HCT116 (cell line): ENCODE data around the gene HSPG2. TPM values are rescaled to one million over a fixed set of nuclear protein-coding genes. Genes with fewer than 3 reads are reported as not detected.

ENCODE experiments used
- ATAC-seq: fragments of 200-7000 bp; cut with Tn5 transposase; 2 replicates; pipeline ENCODE4 v1.9.1; 2020; ENCODE audit warnings: mild to moderate bottlenecking, moderate library complexity
- BruUV-seq: library from RNA; stranded (reverse); fragments of 400-500 nt; replicated peaks from 2 replicates; lab custom pipeline; 2021; lab: Mats Ljungman, UMichigan
- CTCF ChIA-PET: fragments of 300-600 bp; sonication (Branson Sonifier 250); formaldehyde crosslinking; loops from one replicate; lab custom pipeline; 2021; ENCODE audit warnings: antibody characterized with exemption; lab: Charles Lee
- POLR2A ChIA-PET: fragments of 300-600, 350-600 bp; sonication (Branson Sonifier 250); formaldehyde crosslinking; loops from one replicate; lab custom pipeline; 2021; ENCODE audit warnings: antibody characterized with exemption; lab: Charles Lee
- RAD21 ChIA-PET, 2 experiments: fragments of 300-600 bp; sonication (Branson Sonifier 250); formaldehyde crosslinking; loops; one replicate each; lab custom pipeline; 2023; ENCODE audit warnings: low total read pairs in 2 of 2; ENCODE audit not compliant: uncharacterized antibody in 2 of 2, unreplicated experiment in 2 of 2, low non-redundant PET in 1 of 2; lab: Charles Lee
- DNase-seq: peaks from one replicate; pipeline ENCODE4 v3.0.0-alpha.2; 2010; ENCODE audit warnings: low read depth, low spot score
- H2AFZ ChIP-seq: fragments of 200-600 bp; shearing (Covaris generic), sonication (generic); 2 replicates; pipeline ENCODE4 v1.6.1; 2017; ENCODE audit warnings: low read depth, mixed run types, mixed read lengths, antibody characterized with exemption, low read length; ENCODE audit not compliant: poor library complexity, severe bottlenecking
- H3K27ac ChIP-seq: 2 replicates; pipeline ENCODE4 v1.5.1; 2012; ENCODE audit warnings: low read depth, low read length
- H3K27me3 ChIP-seq: fragments of 200-600 bp; sonication (generic); 2 replicates; pipeline ENCODE4 v1.6.1; 2016; ENCODE audit warnings: mixed run types, low read length, mixed read lengths; ENCODE audit not compliant: insufficient read depth
- H3K36me3 ChIP-seq, 2 experiments: fragments of 200-500 bp in 1 of 2; fragments of 200-600 bp in 1 of 2; sonication (Bioruptor generic) in 1 of 2; sonication (generic) in 1 of 2; 2 replicates each; pipeline versions ENCODE4 v1.5.1 to v1.6.1; 2014 to 2016; ENCODE audit warnings: low read length in 2 of 2, inconsistent platforms in 1 of 2, mixed read lengths in 1 of 2, mixed run types in 1 of 2; ENCODE audit not compliant: insufficient read depth in 2 of 2, control insufficient read depth in 1 of 2
- H3K4me1 ChIP-seq, 2 experiments: fragments of 200-600 bp in 1 of 2; sonication (generic) in 1 of 2; 2 replicates each; pipeline versions ENCODE4 v1.5.1 to v1.6.1; 2012 to 2017; ENCODE audit warnings: low read length in 2 of 2, inconsistent platforms in 1 of 2, mild to moderate bottlenecking in 1 of 2, mixed read lengths in 1 of 2, mixed run types in 1 of 2, moderate library complexity in 1 of 2; ENCODE audit not compliant: insufficient read depth in 2 of 2, control insufficient read depth in 1 of 2
- H3K4me2 ChIP-seq: fragments of 200-600 bp; sonication (generic); 2 replicates; pipeline ENCODE4 v1.6.1; 2017; ENCODE audit warnings: mixed run types, low read length, mixed read lengths
- H3K4me3 ChIP-seq, 2 experiments: fragments of 200-600 bp in 1 of 2; sonication (generic) in 1 of 2; replicated peaks in 1 of 2; 2 replicates each; pipeline ENCODE4 v1.5.1; 2011 to 2016; ENCODE audit warnings: low read length in 2 of 2, control low read depth in 1 of 2, low read depth in 1 of 2, mild to moderate bottlenecking in 1 of 2, mixed read lengths in 1 of 2, mixed run types in 1 of 2
- H3K79me2 ChIP-seq: fragments of 200-600 bp; sonication (generic); 2 replicates; pipeline ENCODE4 v1.6.1; 2017; ENCODE audit warnings: mild to moderate bottlenecking, mixed run types, low read length, moderate library complexity, mixed read lengths; ENCODE audit not compliant: insufficient read depth
- H3K9ac ChIP-seq: fragments of 200-600 bp; sonication (generic); 2 replicates; pipeline ENCODE4 v1.6.1; 2016; ENCODE audit warnings: low read length, mixed read lengths
- H3K9me2 ChIP-seq: fragments of 200-600 bp; sonication (generic), shearing (Covaris generic); 2 replicates; pipeline ENCODE4 v1.6.1; 2017; ENCODE audit warnings: mixed run types, mild to moderate bottlenecking, moderate library complexity; ENCODE audit not compliant: insufficient read depth
- H3K9me3 ChIP-seq, 2 experiments: fragments of 200-500 bp in 1 of 2; fragments of 200-600 bp in 1 of 2; sonication (Bioruptor generic) in 1 of 2; sonication (generic) in 1 of 2; 2 replicates each; pipeline ENCODE4 v1.6.1; 2014 to 2017; ENCODE audit warnings: low read length in 2 of 2, mixed read lengths in 2 of 2, inconsistent platforms in 1 of 2, low read depth in 1 of 2, mild to moderate bottlenecking in 1 of 2, mixed run types in 1 of 2, moderate library complexity in 1 of 2; ENCODE audit not compliant: control insufficient read depth in 1 of 2, insufficient read depth in 1 of 2
- H4K20me1 ChIP-seq: fragments of 200-600 bp; sonication (generic), shearing (Covaris generic); 2 replicates; pipeline ENCODE4 v1.6.1; 2017; ENCODE audit warnings: mixed run types, mild to moderate bottlenecking, moderate library complexity; ENCODE audit not compliant: insufficient read depth
- ATF3 ChIP-seq: IDR thresholded peaks from 2 replicates; pipeline ENCODE4 v1.6.1; 2012
- CBX3 ChIP-seq: IDR thresholded peaks from 2 replicates; pipeline ENCODE4 v1.6.1; 2012; ENCODE audit warnings: low read depth
- CTCF ChIP-seq, 3 experiments: fragments of 200-600 bp in 1 of 3; sonication (generic) in 1 of 3; IDR thresholded peaks in 2 of 3; conservative IDR thresholded peaks in 1 of 3; 2 replicates each; pipeline ENCODE4 v1.5.1; 2012 to 2017; ENCODE audit warnings: low read depth in 2 of 3, low read length in 2 of 3, antibody characterized with exemption in 1 of 3, borderline replicate concordance in 1 of 3, control low read depth in 1 of 3, mild to moderate bottlenecking in 1 of 3, mixed read lengths in 1 of 3, mixed run types in 1 of 3, moderate library complexity in 1 of 3; ENCODE audit not compliant: insufficient read depth in 1 of 3
- EGR1 ChIP-seq: IDR thresholded peaks from 2 replicates; pipeline ENCODE4 v1.6.1; 2012; ENCODE audit warnings: low read depth
- EZH2 ChIP-seq: fragments of 200-600 bp; sonication (generic); IDR thresholded peaks from 2 replicates; pipeline ENCODE4 v1.6.1; 2017; ENCODE audit warnings: antibody characterized with exemption, mixed run types
- EZH2phosphoT487 ChIP-seq: fragments of 200-600 bp; IDR thresholded peaks from 2 replicates; pipeline ENCODE4 v1.6.1; 2018; ENCODE audit warnings: antibody characterized with exemption, borderline replicate concordance
- FOSL1 ChIP-seq: IDR thresholded peaks from 2 replicates; pipeline ENCODE4 v1.6.1; 2012; ENCODE audit warnings: low read depth
- JUND ChIP-seq: IDR thresholded peaks from 2 replicates; pipeline ENCODE4 v1.6.1; 2012
- POLR2A ChIP-seq: IDR thresholded peaks from 2 replicates; pipeline ENCODE4 v1.7.0; 2011; ENCODE audit warnings: borderline replicate concordance; ENCODE audit not compliant: insufficient read depth, insufficient read length; ENCODE audit errors: extremely low read depth
- RAD21 ChIP-seq: IDR thresholded peaks from 2 replicates; pipeline ENCODE4 v1.6.1; 2012; ENCODE audit warnings: low read depth, mild to moderate bottlenecking
- REST ChIP-seq: IDR thresholded peaks from 2 replicates; pipeline ENCODE4 v1.6.1; 2012; ENCODE audit warnings: low read depth
- SP1 ChIP-seq: IDR thresholded peaks from 2 replicates; pipeline ENCODE4 v1.6.1; 2012; ENCODE audit warnings: low read depth
- SRF ChIP-seq: IDR thresholded peaks from 2 replicates; pipeline ENCODE4 v1.6.1; 2012; ENCODE audit warnings: low read depth
- TCF7L2 ChIP-seq: IDR thresholded peaks from 2 replicates; pipeline ENCODE4 v1.7.0; 2011; ENCODE audit warnings: borderline replicate concordance, inconsistent platforms; ENCODE audit not compliant: insufficient read depth, insufficient read length; ENCODE audit errors: extremely low read depth
- YY1 ChIP-seq: IDR thresholded peaks from 2 replicates; pipeline ENCODE4 v1.6.1; 2011; ENCODE audit warnings: low read length, low read depth, moderate library complexity, mild to moderate bottlenecking; ENCODE audit not compliant: insufficient replicate concordance; ENCODE audit errors: extremely low read depth
- ZBTB33 ChIP-seq: IDR thresholded peaks from 2 replicates; pipeline ENCODE4 v1.6.1; 2011; ENCODE audit warnings: mild to moderate bottlenecking, low read length, moderate library complexity; ENCODE audit not compliant: insufficient replicate concordance; ENCODE audit errors: extremely low read depth
- ZFX ChIP-seq: fragments of 450-650 bp; IDR thresholded peaks from 2 replicates; pipeline ENCODE4 v1.6.1; 2017
- ZNF274 ChIP-seq: fragments of 200-500 bp; sonication (Bioruptor generic); IDR thresholded peaks from 2 replicates; pipeline ENCODE4 v1.6.1; 2014; ENCODE audit warnings: mild to moderate bottlenecking, low read depth, low read length, inconsistent platforms
- intact Hi-C: fragments of 100-400 bp; cut with micrococcal nuclease; formaldehyde crosslinking; loops from 2 replicates; pipeline ENCODE4 v1.10.0; 2022
- total RNA-seq: library from RNA; stranded (reverse); gene quantifications from one replicate; pipeline ENCODE4 v1.2.1, GENCODE V29; 2021; ENCODE audit not compliant: unreplicated experiment

Gene HSPG2
- total RNA-seq, 1 experiment from 2014 or later, result 55.7 TPM

GRCh38 chr1:21940492-21940891 is 3.4 kb upstream of the HSPG2 start:
- CTCF ChIA-PET, result interaction anchor here (0.8 to 1.8 kb wide), 4 partner anchors 15 to 285 kb away, joined by 3 to 6 read pairs (median 4); no protein-coding TSS in a partner anchor
- no peak overlapping the region; the same call in 1 of the 2 replicates for H3K27ac ChIP-seq
- H3K9me3 ChIP-seq, result no peaks in the 10 kb centered on the region
- RAD21 ChIA-PET, result interaction anchor here in 1 of 2 experiments (0.9 kb wide), 1 partner anchor 9 kb away, joined by 7 read pairs; no protein-coding TSS in a partner anchor
- no TSS peak for BruUV-seq
- H3K27me3 ChIP-seq, result no peaks in the 10 kb centered on the region
- no peak overlapping the region for H3K4me3 ChIP-seq
- H3K79me2 ChIP-seq, result peaks cover 8% of the 10 kb centered on the region; the same call in 1 of the 2 replicates
- no peak for ATAC-seq
- H3K4me1 ChIP-seq, result peaks cover 28 to 69% of the 10 kb centered on the region in 2 experiments
- no peak for TF ChIP-seq ZBTB33
- no peak for TF ChIP-seq EZH2phosphoT487
- no peak for TF ChIP-seq FOSL1
- TF ChIP-seq TCF7L2, result no peak
- no peak for TF ChIP-seq EZH2
- TF ChIP-seq ZNF274, result no peak
- no peak for TF ChIP-seq SP1
- TF ChIP-seq CTCF (IDR thresholded peaks at IDR 0.05 in 2 of 3, conservative IDR thresholded peaks at IDR 0.05 in 1 of 3; ENCODE audit: borderline replicate concordance in 1 of 3, insufficient read depth in 1 of 3, low read depth in 2 of 3, low read length in 2 of 3), result no peak
- TF ChIP-seq ZFX, result no peak
- TF ChIP-seq POLR2A, result no peak
- no peak for TF ChIP-seq CBX3
- no peak for TF ChIP-seq YY1
- no peak for TF ChIP-seq RAD21
- TF ChIP-seq REST, result no peak
- no peak for TF ChIP-seq EGR1
- TF ChIP-seq ATF3, result no peak
- TF ChIP-seq JUND, result no peak
- no peak for TF ChIP-seq SRF
- intact Hi-C loops, result no loop called here
- H3K9ac ChIP-seq, result peak overlapping the region; percentile 23; the same call in 1 of the 2 replicates
- no peaks in the 10 kb centered on the region for H4K20me1 ChIP-seq
- no peak for DNase-seq
- no peak overlapping the region for H2AFZ ChIP-seq
- no peak overlapping the region for H3K4me2 ChIP-seq
- H3K9me2 ChIP-seq, result no peaks in the 10 kb centered on the region
- no peaks in the 10 kb centered on the region for H3K36me3 ChIP-seq
- POLR2A ChIA-PET, result interaction anchor here (0.9 to 1.6 kb wide), 2 partner anchors 9 to 10 kb away, joined by 3 to 4 read pairs; no protein-coding TSS in a partner anchor
